Kasumi-1 (cell line): Measurements from ENCODE around the gene HSDL2.

Experiments used
- DNase-seq, 2 experiments: peaks; one replicate each; lab custom pipeline; 2025; lab: John Stamatoyannopoulos, UW

The HSDL2 gene

DNA sequence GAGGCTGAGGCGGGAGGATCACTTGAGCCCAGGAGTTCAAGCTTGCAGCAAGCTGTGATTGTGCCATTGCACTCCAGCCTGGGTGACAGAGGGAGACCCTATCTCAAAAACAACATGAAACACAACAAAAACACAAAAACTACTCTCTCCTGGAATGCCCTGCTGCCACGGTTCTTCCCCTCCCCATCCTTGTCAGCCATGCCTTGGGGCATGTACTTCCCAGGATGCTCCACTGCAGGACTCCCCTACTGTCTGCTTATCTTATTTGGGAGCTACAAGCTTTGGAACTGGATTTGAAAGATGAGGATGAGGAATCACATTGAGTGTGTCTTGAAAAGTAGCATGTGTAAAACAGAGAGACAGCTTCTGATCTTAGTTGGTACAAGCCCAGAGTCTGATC, 66.6 kb downstream of the HSDL2 start:
- no peak for DNase-seq

DNA sequence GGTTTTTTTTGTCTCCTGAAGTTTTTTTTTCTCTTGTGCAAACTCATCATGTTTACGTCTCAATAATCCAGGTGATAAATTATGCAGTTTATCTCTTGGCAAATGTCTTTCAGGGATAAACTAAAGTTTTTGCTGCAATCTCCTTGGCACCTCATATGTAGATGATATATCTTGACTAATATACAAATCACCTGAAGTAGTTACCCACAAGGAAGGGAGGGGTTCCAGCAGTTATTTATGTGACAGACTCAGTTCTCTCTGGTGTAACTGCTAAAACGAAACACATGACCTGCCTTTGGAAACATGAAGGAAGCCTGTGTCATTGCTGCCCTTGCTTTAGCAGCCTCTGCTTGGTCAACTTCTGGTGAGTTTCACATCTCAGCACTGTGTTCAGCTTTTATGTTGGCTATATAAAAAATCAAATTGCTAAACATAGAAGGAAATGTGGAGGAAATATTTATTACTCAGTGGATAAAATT, 67.4 kb downstream of the HSDL2 start:
- DNase-seq: no peak

DNA sequence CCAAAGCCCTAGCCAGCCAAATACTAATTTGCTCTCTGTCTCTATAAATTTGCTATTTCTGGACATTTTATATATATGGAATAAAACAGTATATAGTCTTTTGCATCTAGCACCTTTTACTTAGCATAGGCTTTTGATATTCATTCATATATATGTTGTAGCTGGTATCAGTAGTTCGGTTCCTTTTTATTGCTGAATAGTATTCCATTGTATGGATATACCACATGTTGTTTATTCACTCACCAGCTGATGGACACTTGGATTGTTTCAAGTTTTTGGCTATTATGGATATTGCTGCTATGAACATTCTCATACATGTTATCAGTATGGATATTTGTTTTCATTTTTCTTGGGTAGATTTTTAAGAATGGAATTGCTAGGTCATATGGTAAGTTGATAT, 82.9 kb downstream of the HSDL2 start:
- DNase-seq: no peak

DNA sequence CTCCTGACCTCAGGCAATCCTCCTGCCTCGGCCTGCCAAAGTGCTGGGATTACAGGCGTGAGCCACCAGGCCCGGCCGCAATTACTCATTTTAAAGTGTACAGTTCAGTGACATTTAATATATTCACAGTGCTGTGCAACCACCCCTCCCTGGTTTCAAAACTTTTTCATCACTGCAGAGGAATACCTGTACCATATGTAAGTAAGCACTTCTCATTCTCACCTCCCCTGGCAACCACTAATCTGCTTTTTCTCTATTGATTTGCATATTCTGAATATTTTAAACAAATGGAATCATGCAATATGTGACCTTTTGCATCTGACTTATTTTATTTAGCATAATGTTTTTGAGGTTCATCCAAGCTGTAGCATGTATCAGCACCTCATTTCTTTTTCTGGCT, 85.4 kb downstream of the HSDL2 start:
- DNase-seq: no peak

DNA sequence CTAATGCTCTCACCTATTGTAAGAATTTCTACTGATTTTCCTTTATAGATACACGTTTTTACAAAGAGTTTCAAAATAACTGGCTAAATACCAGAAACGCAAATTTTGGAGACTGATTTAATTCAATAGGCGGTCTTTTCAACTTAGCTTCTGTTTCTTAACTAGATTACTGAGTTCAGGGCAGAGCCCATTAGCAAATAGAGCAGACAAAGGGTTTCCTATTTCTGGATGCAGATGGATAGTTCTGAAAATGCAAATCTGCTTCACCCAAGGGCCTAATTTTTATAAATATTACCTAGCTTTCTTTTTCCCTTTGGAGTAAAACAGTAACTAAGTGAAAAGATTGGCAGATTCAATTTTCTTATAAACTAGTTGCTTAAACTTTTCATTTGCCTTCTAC, 93.1 kb downstream of the HSDL2 start:
- DNase-seq: no peak

DNA sequence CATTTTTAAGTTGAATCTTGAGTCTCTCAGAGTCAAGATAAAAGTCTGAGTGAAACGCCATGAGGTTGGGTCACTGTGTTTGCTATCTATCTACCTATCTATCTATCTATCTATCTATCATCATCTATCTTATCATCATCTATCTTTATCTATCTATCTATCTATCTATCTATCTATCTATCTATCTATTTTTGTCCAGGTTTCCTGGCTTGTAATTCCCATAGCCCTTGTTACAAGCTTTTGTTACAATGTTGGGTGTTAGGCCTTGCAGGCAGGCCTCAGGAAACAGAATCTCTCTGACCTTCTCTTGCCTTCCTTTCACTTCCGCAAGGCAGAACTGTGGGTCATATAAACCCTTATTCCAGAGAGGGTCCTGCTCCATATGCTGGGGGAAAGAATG, 94.1 kb downstream of the HSDL2 start:
- no peak for DNase-seq

DNA sequence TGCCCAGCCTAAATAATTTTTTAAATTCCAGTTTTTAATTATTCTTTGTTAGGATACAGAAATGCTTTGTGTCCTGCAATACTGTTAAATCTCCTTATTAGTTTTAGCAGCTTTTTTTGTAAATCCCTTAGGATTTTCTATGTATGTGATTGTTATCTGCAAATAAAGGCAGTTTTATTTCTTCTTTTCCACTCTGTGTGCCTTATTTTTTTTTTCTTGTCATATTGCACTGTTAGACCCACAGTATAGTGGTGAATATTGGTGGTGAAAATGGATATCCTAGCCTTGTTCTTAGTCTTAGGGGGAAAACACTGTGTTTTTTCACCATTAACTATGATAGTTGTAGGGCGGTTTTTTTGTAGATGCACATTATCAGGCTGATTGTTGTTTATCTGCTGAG, 95.4 kb downstream of the HSDL2 start:
- DNase-seq: no peak

DNA sequence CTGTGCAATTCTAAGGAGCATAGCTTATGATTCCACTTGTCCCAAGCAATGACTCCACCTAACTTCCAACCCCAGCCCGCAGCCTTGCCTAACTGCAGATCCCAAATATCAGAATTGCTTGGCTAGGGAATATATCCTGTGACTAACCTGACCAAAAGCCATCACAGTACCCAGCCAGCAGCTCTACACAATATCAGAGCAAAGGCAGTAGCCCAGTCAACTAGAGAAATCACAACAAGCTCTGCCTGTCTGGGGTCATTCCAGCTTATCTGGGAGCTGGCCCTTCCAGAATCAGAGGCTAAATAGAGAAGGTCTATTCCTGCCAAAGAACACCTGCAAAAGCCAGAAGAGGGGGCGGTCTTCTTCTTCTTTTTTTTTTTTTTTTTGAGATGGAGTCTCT, 97.4 kb downstream of the HSDL2 start:
- no peak for DNase-seq

DNA sequence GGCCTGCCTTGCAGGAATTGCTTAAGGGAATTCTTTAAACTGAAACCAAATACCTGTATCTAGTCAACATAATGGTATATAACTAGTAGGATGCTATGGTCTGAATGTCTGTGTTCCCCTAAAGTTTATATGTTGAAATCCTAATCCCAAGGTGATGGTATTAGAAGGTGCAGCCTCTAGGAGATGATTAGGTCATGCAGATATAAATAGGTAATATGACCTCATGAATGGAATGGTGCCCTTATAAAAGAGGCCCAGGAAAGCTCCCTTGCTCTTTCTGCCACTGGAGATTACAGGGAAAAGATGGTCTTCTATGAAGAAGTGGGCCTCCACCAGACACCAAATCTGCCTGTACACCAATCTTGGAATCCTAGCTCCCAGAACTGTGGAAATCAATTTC, 99.3 kb downstream of the HSDL2 start:
- DNase-seq: no peak

DNA sequence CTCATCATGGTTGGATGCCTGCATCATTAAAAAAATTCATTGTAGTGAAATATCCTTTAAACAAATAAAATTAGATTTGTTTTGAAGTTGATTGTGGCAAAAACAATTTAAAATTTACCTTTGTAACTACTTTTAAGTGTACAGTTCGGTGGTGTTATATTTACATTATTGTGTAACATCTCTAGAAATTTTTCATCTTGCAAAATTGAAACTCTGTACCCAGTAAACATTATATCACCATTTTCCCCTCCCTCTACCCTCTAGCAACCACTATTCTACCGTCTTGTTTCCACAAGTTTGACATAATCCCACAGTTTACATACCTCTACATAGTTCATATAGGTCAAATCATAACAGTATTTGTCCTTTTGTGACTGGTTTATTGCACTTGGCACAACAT, 104.7 kb downstream of the HSDL2 start:
- no peak for DNase-seq

DNA sequence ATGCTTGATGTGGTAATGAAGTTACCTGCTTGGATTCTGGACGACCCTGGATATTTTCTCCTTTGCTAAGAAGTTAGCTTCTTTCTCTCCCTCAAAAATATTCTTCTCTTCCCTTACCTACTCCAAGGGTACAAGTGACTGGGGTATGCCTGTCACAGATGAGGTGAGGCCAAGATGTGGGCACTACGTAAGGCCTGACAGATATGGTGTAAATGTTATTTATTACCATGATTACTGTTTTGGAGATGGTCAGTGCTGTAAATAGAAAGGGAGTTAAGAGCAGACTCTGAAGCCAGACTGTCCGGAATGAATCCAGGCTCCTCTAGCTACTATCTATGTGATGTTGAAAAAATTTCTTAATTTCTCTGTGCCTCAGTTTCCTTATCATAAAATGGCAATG, 105.7 kb downstream of the HSDL2 start:
- no peak for DNase-seq

DNA sequence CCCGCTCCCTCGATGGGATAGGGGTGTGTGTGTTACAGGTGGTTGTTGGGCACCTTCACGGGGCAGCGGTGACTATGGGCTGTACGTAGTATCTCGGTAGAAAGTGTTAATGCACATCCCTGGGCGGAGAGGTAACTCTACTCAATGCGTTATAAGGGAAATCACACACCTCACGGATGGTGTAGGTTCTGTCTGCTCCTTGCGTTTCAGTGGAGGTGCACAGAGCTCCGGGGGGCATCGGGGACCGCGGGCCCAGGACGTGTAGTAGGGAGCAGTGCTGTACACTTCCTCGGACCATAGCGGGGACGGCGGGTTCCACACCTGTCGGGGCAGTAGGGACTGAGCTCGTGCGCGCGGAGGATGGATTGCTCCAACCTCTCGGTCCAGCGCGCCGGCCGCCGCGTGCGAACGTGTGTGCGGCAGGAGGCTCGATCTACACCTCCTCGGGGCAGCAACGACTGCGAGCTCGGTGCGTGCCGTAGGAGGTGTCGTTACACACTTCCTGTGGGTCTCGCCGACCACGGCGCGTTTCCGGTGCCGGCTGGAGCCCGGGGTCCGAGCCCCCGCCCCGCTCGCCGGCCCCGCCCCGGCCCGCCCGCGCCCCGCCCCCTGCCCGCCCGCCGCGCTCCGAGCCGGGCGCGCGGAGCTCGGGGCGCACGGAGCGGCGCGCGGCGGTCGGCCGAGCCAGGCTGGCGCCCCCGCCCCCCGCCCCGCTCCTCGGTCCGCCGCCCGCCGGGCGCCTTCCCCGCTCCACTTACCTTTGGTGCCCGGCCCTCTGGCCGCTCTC, 106.5 kb downstream of the HSDL2 start, which contains the start of gene KIAA1958:
KIAA1958 (plus strand) TSS at position 607 of the 787 bp plus-strand sequence. CDS start 87,254 bp downstream, outside the sequence.
- DNase-seq: peak; percentile 70 to 79

DNA sequence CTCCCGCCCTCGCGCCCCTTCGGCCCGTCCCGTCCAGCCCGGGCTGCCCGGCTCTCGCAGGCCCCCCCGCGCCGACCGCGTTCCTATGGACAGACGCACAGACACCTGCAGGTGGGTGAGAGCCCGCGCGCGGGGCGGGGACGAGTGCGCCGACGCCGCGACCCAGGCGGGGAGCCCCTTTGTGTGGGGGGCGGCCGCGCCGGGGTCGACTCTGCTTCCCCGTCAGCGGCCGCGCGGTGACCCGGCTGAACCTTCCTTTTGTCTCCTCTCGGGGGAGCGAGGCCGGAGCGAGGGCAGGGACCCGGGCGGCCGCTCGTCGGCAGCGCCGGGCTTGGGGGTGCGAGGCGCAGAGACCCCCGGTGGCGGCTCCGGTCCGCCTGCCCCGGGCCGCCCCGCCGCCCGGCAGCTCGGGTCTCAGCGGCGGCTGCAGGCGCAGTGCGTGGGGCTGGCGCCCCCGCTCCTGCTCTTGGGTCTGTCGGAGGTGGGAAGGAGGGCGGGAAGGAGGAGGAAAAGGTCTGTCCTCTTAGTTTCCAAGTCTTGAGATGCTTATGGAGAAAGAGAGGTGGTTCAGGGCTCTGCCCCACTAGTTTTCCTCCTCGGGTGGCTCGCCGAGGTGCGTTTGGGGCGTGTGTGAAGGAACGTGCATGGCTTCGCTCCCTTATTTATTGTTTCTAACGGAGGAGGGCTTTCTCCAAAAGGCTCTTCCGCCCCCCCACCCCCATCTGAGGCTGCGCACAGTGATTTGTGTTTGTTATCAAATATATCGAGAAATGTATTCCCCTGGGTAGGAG, 107.3 kb downstream of the HSDL2 start:
- peak; percentile 51 to 57 for DNase-seq

DNA sequence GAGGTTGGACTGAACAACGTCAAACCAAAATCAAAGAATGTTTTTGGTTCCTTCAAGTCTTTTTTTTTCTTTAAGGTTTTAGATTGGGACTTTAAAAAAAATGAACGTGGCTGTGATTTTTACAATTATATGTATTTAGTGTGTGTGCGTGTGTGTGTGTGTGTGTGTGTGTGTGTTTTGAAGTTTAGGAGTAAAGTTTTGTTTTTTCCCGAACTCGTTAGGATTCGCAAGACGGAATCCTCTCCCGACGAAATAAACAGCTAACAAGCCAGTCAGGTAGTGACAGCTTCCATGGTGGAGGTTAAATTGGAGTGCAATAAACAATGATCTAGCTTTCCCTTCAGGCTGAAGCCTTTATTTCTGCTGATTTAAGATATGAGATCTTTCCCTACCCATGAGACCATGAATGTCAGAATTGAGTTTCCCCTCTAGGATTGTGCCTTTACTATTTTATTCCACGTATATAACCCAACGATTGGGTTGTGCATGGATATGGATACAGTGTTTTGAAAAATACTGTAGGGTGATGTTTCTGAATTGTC, 108.0 kb downstream of the HSDL2 start:
- no peak for DNase-seq

DNA sequence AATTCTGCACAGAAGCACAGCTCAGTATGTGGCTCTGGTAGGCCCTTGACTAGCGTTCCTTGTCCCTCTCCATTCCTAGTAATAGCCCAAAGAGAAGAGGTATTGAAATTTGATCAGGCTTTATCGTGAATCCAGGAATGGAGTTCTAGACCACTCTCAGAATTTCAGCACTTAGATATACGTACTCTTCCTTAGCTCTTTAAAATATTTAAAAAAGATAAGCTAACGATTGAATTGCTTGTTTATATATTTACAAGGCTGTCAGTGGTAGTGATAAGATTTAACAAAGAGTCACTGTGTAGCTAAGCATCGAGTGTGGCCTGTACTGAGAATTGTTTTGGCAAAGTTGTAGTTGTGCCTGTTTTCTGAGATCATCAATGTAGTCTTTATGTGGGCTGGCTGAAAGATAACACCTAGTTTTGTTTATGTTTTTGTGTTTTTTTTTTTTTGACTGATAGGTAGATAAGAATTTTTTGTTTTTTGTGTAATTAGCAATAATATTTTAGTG, 109.2 kb downstream of the HSDL2 start:
- no peak for DNase-seq

DNA sequence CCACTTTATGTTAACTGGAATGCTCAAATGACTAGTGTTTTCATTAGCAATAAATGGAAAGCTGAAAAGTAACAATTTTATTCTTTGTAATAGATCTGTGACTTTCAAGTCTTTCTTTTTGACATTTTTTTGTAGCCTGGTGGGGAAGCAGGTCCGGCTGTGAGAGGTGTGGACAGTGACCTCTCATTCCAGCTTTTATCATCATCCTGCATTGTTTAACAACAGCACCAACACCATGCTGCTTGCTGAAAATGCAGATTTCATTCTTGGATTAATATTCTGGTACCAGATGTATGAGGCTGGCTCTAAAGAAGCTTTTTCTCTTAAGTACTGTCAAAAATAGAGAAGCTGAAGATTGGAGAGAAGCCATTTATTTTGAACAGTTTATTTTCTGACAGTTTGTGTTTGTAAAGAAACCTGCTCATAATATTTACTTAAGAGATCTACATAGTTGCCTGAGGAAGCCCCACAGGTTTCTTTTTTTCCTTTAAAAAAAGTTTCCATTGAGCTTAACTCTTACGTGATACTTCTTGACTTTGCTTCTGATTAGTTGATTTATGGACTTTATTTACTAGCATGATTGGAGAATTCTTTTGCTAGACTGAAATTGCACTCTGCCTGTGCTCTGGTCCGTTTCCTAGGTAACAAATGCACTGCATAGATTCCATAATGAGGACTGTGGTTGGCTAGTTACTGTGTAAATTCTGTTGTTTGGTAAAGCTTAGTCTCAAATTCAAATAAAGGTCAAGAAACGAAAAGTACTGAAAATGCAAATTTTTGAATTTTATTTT, 110.2 kb downstream of the HSDL2 start:
- DNase-seq: no peak

DNA sequence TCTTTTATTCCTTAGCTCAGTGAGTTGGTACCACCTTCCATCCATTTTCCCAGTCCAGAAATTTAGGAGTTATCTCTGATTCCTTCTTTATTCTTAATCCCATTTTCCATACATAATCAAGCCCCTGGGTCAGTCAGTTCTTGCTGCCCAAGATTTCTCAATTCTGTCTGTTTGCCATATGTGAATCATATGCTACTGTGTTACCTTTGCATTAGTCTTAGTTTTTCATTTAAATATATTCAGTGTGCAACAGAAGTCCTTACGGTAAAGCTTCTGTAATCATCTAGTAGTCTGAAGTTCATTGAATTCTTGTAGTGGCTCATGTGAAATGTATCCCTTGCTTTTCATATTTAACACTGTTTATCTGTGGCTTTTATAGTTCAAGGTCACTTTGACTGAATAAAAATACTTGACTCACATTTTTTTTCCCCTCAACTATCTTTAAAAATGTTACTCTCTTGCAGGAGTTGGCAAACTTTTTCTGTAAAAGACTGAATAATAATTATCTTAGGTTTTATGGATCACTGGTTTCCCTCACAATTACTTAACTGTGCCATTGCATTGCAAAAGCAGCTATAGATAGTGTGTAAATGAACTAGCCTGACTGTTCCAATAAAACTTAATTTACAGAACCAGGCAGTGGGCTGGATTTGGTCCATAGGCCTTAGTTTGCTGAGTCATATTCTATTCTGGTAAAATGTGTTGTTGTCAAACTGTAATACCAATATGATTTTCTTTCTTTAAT, 113.7 kb downstream of the HSDL2 start:
- DNase-seq: no peak

DNA sequence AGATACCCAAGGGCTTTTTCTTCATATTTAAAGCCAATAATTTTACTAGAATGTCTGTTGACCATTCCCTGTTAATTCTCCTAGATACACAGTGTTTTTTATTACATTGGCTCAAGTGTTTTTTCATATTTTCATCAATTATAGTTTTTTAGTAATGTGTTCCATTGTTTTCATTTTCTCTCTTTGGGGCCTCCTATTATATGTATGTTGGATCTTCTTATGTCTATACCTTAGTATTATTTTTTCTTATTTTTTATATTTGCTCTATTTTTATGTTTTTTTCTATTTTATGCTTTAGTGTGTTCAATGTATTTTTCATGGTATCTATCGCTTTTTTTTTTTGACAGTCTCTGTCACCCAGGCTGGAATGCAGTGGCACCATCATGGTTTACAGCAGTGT, 114.2 kb downstream of the HSDL2 start:
- DNase-seq: no peak

DNA sequence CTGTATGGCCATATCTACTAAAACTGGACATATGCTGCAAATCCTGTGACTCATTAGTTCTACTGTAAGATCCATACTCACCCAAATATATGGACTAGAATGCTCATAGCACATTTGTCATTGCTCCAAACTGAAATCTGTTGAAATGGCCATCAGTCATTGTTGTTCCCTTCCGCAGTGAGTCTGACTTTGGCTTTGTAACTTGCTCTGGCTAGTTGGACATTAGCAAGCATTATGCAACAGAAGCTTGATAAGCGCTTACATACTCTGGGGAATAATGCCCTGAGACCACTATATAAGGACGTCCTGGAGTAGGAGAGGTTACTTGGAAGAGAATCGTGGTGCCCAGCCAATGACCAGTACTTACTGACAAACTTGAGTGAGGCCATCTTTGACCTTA, 115.7 kb downstream of the HSDL2 start:
- no peak for DNase-seq

DNA sequence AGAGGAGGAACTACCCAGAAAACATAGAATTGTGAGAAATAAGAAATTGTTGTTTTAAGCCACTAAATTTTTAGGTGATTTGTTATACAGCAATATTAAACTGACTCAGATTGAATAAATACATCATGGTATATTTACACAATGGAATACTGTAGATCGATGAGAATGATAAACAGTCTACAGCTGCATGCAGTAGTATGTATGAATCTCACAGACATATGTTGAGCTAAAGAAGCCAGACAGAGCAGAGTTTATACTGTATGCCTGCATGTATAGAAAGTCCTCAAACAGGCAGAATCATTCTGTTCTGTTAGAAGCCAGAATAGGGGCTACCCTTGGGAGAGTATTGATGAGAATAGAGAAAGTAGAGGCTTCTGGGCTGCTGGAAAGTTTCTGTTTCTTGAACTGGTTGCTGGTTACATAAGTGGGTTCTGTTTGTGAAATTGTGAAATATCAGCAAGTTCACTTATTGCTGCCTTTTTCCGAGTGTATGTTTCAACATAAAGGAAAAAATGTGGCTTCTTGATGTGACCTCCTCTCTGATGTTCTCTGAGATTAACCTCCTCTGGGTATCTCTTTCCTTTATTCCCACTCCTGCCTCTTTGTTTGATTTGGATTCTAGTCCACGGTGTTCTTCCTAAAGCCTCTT, 116.3 kb downstream of the HSDL2 start:
- DNase-seq: peak; percentile 52 to 64

DNA sequence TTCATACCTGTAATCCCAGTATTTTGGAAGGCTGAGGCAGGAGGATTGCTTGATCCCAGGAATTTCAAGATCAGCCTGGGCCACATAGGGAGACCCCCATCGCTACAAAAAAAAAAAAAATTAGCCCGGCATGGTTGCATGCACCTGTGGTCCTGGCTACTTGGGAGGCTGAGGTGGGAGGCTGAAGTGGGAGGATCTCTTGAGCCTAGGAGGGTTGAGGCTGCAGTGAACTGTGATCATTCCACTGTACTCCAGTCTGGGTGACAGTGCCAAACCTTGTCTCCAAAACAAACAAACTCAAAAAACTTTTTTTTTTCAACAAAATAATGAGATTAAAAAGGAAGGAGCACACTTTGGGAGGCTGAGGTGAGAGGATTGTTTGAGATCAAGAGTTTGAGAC, 120.9 kb downstream of the HSDL2 start:
- DNase-seq: no peak
